Thyroid gland (tissue), 4 donors: ENCODE results near the gene ERC1. TPM values are rescaled to one million over a fixed set of nuclear protein-coding genes. Genes with fewer than 3 reads are reported as not detected.

Experiments used
- DNase-seq, 2 donors: peaks; one replicate each; pipeline ENCODE4 v3.0.0-alpha.2; 2019
- H3K27ac ChIP-seq, 3 donors: fragments of 200-600 bp; sonication (generic); 1 replicate in 2 of 3; 2 replicates in 1 of 3; pipeline ENCODE4 v1.5.1; 2016 to 2019; ENCODE audit warnings: mild to moderate bottlenecking in 1 of 3, moderate library complexity in 1 of 3
- H3K27me3 ChIP-seq: fragments of 200-600 bp; sonication (generic); one replicate; pipeline ENCODE4 v1.5.1; 2019
- H3K36me3 ChIP-seq, 2 donors: fragments of 200-600 bp; sonication (generic); one replicate each; pipeline ENCODE4 v1.5.1; 2016 to 2019
- H3K4me1 ChIP-seq, 2 donors: fragments of 200-600 bp; sonication (generic); one replicate each; pipeline ENCODE4 v1.5.1; 2017 to 2019
- H3K4me3 ChIP-seq, 3 donors: fragments of 200-600 bp; sonication (generic); replicated peaks in 1 of 3; 1 replicate in 2 of 3; 2 replicates in 1 of 3; pipeline ENCODE4 v1.5.1; 2016; ENCODE audit warnings: mild to moderate bottlenecking in 1 of 3
- H3K9me3 ChIP-seq: fragments of 200-600 bp; sonication (generic); one replicate; pipeline ENCODE4 v1.5.1; 2017
- POLR2A ChIP-seq, 2 donors: fragments of 450-650 bp; IDR thresholded peaks; one replicate each; pipeline ENCODE4 v1.6.1; 2017; ENCODE audit warnings: antibody characterized with exemption in 2 of 2, mild to moderate bottlenecking in 2 of 2, moderate library complexity in 1 of 2
- WGBS, 2 donors: methylation state at CpG; one replicate each; pipeline ENCODE4 v1.1.5; 2017; 5-methylcytosine and 5-hydroxymethylcytosine counted together
- intact Hi-C: fragments of 100-400 bp; cut with DNase I; formaldehyde crosslinking; loops from one replicate; pipeline ENCODE4 v1.15.1; 2023
- total RNA-seq, 4 donors: library from RNA; depleted of rRNA; stranded (reverse); fragments of >200 nt; gene quantifications; one replicate each; pipeline ENCODE4 v1.2.3, GENCODE V29; 2016
- TF ChIP-seq, protein P1 (sequence below), 6 experiments: fragments of 200-600 bp in 3 of 6; fragments of 450-650 bp in 3 of 6; sonication (generic) in 3 of 6; IDR thresholded peaks; one replicate each; pipeline ENCODE4 v1.5.1; 2016 to 2019; ENCODE audit warnings: antibody characterized with exemption in 6 of 6, mild to moderate bottlenecking in 2 of 6, inconsistent platforms in 1 of 6, moderate library complexity in 1 of 6

The ERC1 gene
- total RNA-seq, 4 donors from 2014 or later: 39.8 to 84.2 (median 75.8) TPM

DNA sequence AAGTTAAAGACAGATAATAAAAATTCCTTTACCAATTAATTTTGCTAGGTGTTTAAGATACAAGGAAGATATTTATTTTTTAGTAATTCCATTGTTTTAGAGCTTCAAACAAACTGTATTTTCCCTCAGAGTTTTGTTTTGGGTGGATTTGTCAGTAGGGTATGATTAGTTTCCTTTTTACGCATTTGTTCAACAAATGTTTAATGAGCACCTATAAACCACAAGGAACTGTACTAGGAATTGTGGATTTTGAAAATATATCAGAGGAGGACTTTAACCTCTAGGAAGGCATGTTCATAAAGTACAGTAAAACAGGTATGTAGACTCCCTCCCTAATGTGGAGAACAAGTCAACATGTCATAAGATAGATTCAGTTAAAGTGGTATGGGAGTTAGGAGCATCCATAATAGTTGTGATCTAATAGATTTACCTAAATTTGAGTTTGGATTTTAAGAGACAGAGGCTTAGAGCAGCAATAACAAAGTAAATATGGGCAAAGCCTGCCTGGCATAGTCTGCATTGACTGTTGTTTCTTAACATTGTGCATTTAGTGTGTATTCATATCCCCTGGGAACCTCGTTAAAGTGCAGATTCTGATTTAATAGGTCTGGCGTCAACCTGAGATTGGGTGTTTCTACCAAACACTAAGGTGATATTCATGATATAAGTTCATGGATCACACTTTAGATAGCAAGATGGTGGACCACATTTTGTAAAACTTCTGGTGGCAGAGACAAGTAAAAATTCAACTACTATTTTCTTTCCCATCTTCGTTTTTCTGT lies 232.0 kb downstream of the ERC1 start:
- Histone ChIP-seq H3K36me3 (no peaks in the 10 kb centered on the region), H3K4me1 (peaks cover 0 to 10% of the 10 kb centered on the region in 2 donors), H3K27me3 (no peaks in the 10 kb centered on the region), H3K27ac (no peak overlapping the region), H3K9me3 (no peaks in the 10 kb centered on the region), H3K4me3 (no peak overlapping the region)
- no peak for TF ChIP-seq POLR2A (IDR thresholded peaks at IDR 0.05)
- TF ChIP-seq, protein P1, sequence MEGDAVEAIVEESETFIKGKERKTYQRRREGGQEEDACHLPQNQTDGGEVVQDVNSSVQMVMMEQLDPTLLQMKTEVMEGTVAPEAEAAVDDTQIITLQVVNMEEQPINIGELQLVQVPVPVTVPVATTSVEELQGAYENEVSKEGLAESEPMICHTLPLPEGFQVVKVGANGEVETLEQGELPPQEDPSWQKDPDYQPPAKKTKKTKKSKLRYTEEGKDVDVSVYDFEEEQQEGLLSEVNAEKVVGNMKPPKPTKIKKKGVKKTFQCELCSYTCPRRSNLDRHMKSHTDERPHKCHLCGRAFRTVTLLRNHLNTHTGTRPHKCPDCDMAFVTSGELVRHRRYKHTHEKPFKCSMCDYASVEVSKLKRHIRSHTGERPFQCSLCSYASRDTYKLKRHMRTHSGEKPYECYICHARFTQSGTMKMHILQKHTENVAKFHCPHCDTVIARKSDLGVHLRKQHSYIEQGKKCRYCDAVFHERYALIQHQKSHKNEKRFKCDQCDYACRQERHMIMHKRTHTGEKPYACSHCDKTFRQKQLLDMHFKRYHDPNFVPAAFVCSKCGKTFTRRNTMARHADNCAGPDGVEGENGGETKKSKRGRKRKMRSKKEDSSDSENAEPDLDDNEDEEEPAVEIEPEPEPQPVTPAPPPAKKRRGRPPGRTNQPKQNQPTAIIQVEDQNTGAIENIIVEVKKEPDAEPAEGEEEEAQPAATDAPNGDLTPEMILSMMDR (IDR thresholded peaks at IDR 0.05): no peak
- no peak for DNase-seq
- WGBS, 2 donors: 96 to 97% methylated on average over 4 of the region's 4 CpGs
- intact Hi-C loops: no loop called here

GRCh38 chr12:1226951-1227350 lies 235.9 kb downstream of the ERC1 start:
- no peak for TF ChIP-seq POLR2A (IDR thresholded peaks at IDR 0.05)
- TF ChIP-seq, protein P1 (IDR thresholded peaks at IDR 0.05): no peak
- H3K27me3 ChIP-seq: no peaks in the 10 kb centered on the region
- no peak overlapping the region for H3K27ac ChIP-seq
- H3K9me3 ChIP-seq: no peaks in the 10 kb centered on the region
- 88 to 96% methylated on average over 3 of the region's 3 CpGs for WGBS, 2 donors
- no peaks in the 10 kb centered on the region for H3K36me3 ChIP-seq
- intact Hi-C loops: no loop called here
- H3K4me3 ChIP-seq: no peak overlapping the region
- H3K4me1 ChIP-seq: no peaks in the 10 kb centered on the region
- no peak for DNase-seq

DNA sequence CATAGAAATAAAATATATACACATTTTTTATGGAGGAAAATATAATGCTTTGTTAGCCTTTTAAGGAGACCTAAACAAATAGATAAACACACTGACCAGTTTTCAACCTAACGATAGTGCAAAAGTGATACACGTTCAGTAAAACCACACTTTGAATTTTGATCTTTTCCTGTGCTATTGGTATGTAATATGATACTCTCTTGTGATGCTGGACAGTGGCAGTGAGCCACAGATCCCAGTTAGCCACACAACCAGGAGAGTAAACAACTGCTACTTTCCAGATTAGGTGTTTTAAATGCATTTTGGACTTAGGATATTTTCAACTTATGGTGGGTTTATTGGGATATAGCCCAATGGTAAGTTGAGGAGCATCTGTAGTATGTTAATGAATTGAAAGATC lies 243.1 kb downstream of the ERC1 start:
- no peak overlapping the region for H3K27ac ChIP-seq
- no peaks in the 10 kb centered on the region for H3K27me3 ChIP-seq
- peak in 1 of 2 donors; percentile 8 for DNase-seq
- H3K9me3 ChIP-seq: no peaks in the 10 kb centered on the region
- WGBS, 2 donors: 81 to 86% methylated on average over 2 of the region's 2 CpGs
- TF ChIP-seq POLR2A (IDR thresholded peaks at IDR 0.05): no peak
- TF ChIP-seq, protein P1 (IDR thresholded peaks at IDR 0.05): no peak
- intact Hi-C loops: no loop called here
- peaks cover 0 to 10% of the 10 kb centered on the region in 2 donors for H3K36me3 ChIP-seq
- H3K4me3 ChIP-seq: no peak overlapping the region
- no peaks in the 10 kb centered on the region for H3K4me1 ChIP-seq

- Histone ChIP-seq H3K27ac (no peak overlapping the region), H3K4me1 (peaks cover 5 to 15% of the 10 kb centered on the region in 2 donors), H3K27me3 (no peaks in the 10 kb centered on the region), H3K9me3 (no peaks in the 10 kb centered on the region), H3K4me3 (no peak overlapping the region), H3K36me3 (no peaks in the 10 kb centered on the region)
- WGBS, 2 donors: 86 to 93% methylated on average over 2 of the region's 2 CpGs
- TF ChIP-seq, protein P1 (IDR thresholded peaks at IDR 0.05): no peak
- no peak for TF ChIP-seq POLR2A (IDR thresholded peaks at IDR 0.05)
- intact Hi-C loops: no loop called here
- no peak for DNase-seq
Observed at GRCh38 chr12:1246637-1247036, 255.6 kb downstream of the ERC1 start.

- no peaks in the 10 kb centered on the region for H3K36me3 ChIP-seq
- intact Hi-C loops: no loop called here
- no peaks in the 10 kb centered on the region for H3K27me3 ChIP-seq
- H3K27ac ChIP-seq: no peak overlapping the region
- H3K4me3 ChIP-seq: no peak overlapping the region
- DNase-seq: no peak
- TF ChIP-seq POLR2A (IDR thresholded peaks at IDR 0.05): no peak
- TF ChIP-seq, protein P1 (IDR thresholded peaks at IDR 0.05): no peak
- peaks cover 5 to 15% of the 10 kb centered on the region in 2 donors for H3K4me1 ChIP-seq
- H3K9me3 ChIP-seq: no peaks in the 10 kb centered on the region
- WGBS, 2 donors: 60 to 62% methylated on average over 3 of the region's 3 CpGs
Observed at GRCh38 chr12:1250641-1251040, 259.6 kb downstream of the ERC1 start.
